GM23338 (cell line): ENCODE data around the gene E4F1. TPM values are rescaled to one million over a fixed set of nuclear protein-coding genes. Genes with fewer than 3 reads are reported as not detected.

ENCODE experiments used
- ATAC-seq: fragments of 200-7000 bp; cut with Tn5 transposase; 3 replicates; pipeline ENCODE4 v1.9.1; 2020
- DNase-seq: peaks from one replicate; pipeline ENCODE4 v3.0.0-alpha.2; 2015; ENCODE audit warnings: low spot score
- H2AFZ ChIP-seq: fragments of 200-600 bp; sonication (generic); 2 replicates; pipeline ENCODE4 v1.8.0; 2016; ENCODE audit warnings: antibody characterized with exemption, mild to moderate bottlenecking, moderate library complexity
- H3F3A ChIP-seq: fragments of 200-600 bp; sonication (generic); replicated peaks from 2 replicates; pipeline ENCODE4 v1.8.0; 2017; ENCODE audit warnings: antibody characterized with exemption, mixed run types, low read depth
- H3K27ac ChIP-seq: fragments of 200-600 bp; sonication (generic); 2 replicates; pipeline ENCODE4 v1.6.1; 2016; ENCODE audit warnings: low read depth
- H3K27me3 ChIP-seq: fragments of 200-600 bp; sonication (generic); 2 replicates; pipeline ENCODE4 v1.8.0; 2016; ENCODE audit warnings: mild to moderate bottlenecking, mixed run types, moderate library complexity; ENCODE audit not compliant: insufficient read depth
- H3K36me3 ChIP-seq: fragments of 200-600 bp; sonication (generic); 2 replicates; pipeline ENCODE4 v1.8.0; 2016; ENCODE audit warnings: mild to moderate bottlenecking; ENCODE audit not compliant: insufficient read depth
- H3K4me1 ChIP-seq: fragments of 200-600 bp; sonication (generic); 2 replicates; pipeline ENCODE4 v1.8.0; 2016; ENCODE audit warnings: mild to moderate bottlenecking, moderate library complexity; ENCODE audit not compliant: insufficient read depth
- H3K4me2 ChIP-seq: fragments of 200-600 bp; sonication (generic); 2 replicates; pipeline ENCODE4 v1.7.1; 2017; ENCODE audit warnings: mixed run types
- H3K4me3 ChIP-seq: fragments of 200-600 bp; sonication (generic); 2 replicates; pipeline ENCODE4 v1.6.1; 2016; ENCODE audit warnings: mixed run types
- H3K79me2 ChIP-seq: fragments of 200-600 bp; sonication (generic); replicated peaks from 2 replicates; pipeline ENCODE4 v1.8.0; 2017; ENCODE audit warnings: mild to moderate bottlenecking; ENCODE audit not compliant: insufficient read depth
- H3K9me2 ChIP-seq: fragments of 200-600 bp; sonication (generic); 2 replicates; pipeline ENCODE4 v1.8.0; 2017; ENCODE audit not compliant: insufficient read depth
- H4K20me1 ChIP-seq: fragments of 200-600 bp; sonication (generic); replicated peaks from 2 replicates; pipeline ENCODE4 v1.8.0; 2017; ENCODE audit warnings: mild to moderate bottlenecking; ENCODE audit not compliant: insufficient read depth
- H3K27ac Mint-ChIP-seq: 2 replicates; pipeline ENCODE4 v1.8.0; 2020; ENCODE audit warnings: inconsistent platforms, mild to moderate bottlenecking, moderate library complexity, mixed read lengths
- H3K27me3 Mint-ChIP-seq: 3 replicates; pipeline ENCODE4 v1.8.0; 2022; ENCODE audit warnings: low read depth, mild to moderate bottlenecking, moderate library complexity, mixed read lengths, inconsistent platforms; ENCODE audit not compliant: insufficient read depth, poor library complexity
- H3K36me3 Mint-ChIP-seq: 3 replicates; pipeline ENCODE4 v1.8.0; 2021; ENCODE audit warnings: low read depth, mild to moderate bottlenecking, inconsistent platforms, moderate library complexity, mixed read lengths
- H3K4me1 Mint-ChIP-seq: 3 replicates; pipeline ENCODE4 v1.8.0; 2020; ENCODE audit warnings: mild to moderate bottlenecking, inconsistent platforms, mixed read lengths
- H3K4me3 Mint-ChIP-seq: 3 replicates; pipeline ENCODE4 v1.8.0; 2021; ENCODE audit warnings: moderate library complexity, mild to moderate bottlenecking, inconsistent platforms, mixed read lengths
- H3K9me3 Mint-ChIP-seq: 3 replicates; pipeline ENCODE4 v1.8.0; 2020; ENCODE audit warnings: moderate library complexity, mild to moderate bottlenecking, inconsistent platforms, mixed read lengths
- CREB1 ChIP-seq: fragments of 250-450 bp; sonication (Bioruptor Pico); IDR thresholded peaks from 2 replicates; pipeline ENCODE4 v1.5.0; 2020; ENCODE audit warnings: low read depth, mild to moderate bottlenecking, moderate library complexity
- EZH2 ChIP-seq: fragments of 200-600 bp; sonication (generic); IDR thresholded peaks from one replicate; pipeline ENCODE4 v1.8.0; 2017; ENCODE audit warnings: antibody characterized with exemption, mild to moderate bottlenecking, low read depth; ENCODE audit not compliant: unreplicated experiment
- EZH2phosphoT487 ChIP-seq: fragments of 200-600 bp; sonication (generic); IDR thresholded peaks from one replicate; pipeline ENCODE4 v1.8.1; 2018; ENCODE audit warnings: antibody characterized with exemption; ENCODE audit not compliant: unreplicated experiment
- JUNB ChIP-seq: IDR thresholded peaks from one replicate; pipeline ENCODE4 v1.6.1; 2016; ENCODE audit warnings: antibody characterized with exemption; ENCODE audit not compliant: unreplicated experiment
- POLR2AphosphoS5 ChIP-seq: IDR thresholded peaks from 2 replicates; pipeline ENCODE4 v1.6.1; 2016; ENCODE audit warnings: antibody characterized with exemption, low read depth
- REST ChIP-seq: IDR thresholded peaks from one replicate; pipeline ENCODE4 v1.6.1; 2018; ENCODE audit warnings: antibody characterized with exemption; ENCODE audit not compliant: unreplicated experiment
- polyA plus RNA-seq: library from polyadenylated mRNA; unstranded; fragments of >200 nt; fragmentation: Nextera tagmentation; extraction: Ambion mirVana; gene quantifications from 2 replicates; pipeline ENCODE4 v1.2.1, GENCODE V29; 2016
- total RNA-seq: library from RNA; depleted of rRNA; stranded (reverse); fragments of >200 nt; shearing (Covaris generic); gene quantifications from 2 replicates; pipeline ENCODE4 v1.2.3, GENCODE V29; 2014

The E4F1 gene
- total and polyA plus RNA-seq, 2 experiments from 2014 or later = 22.6 to 45.5 TPM

DNA sequence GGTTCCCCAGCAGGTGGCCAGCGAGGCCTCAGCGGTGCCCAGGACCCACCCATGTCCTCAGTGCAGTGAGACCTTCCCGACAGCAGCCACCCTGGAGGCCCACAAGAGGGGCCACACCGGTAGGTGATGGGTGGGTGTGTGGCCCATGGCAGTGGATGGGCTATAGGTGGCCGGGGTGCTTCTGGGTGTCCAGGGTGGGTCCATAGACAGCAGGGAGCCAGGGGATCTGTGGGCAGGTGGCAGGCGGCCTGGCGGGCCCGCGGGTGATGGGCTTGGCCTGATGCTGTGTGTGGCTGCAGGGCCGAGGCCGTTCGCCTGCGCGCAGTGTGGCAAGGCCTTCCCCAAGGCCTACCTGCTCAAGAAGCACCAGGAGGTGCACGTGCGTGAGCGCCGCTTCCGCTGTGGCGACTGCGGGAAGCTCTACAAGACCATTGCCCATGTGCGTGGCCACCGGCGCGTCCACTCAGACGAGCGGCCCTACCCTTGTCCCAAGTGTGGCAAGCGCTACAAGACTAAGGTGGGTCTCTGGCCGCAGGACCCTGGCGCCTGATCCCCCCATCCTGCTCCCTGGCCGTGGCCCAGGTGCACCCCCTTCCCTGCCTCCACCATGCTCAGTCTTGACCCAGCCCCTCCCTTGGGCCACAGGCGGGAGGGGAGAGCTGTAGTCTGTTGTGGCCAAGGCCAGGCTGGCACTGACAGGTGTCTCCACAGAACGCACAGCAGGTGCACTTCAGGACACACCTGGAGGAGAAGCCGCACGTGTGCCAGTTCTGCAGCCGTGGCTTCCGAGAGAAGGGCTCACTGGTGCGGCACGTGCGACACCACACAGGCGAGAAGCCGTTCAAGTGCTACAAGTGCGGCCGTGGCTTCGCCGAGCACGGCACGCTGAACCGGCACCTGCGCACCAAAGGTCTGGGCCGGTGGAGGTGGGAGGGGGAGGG is 10.8 kb downstream of the E4F1 start:
- Histone ChIP-seq H3K79me2 (no peaks in the 10 kb centered on the region), H2AFZ (no peak overlapping the region), H3K36me3 (0 out of 2 replicates have a peak, but pooled peaks cover 5% of the 10 kb centered on the region), H3K4me1 (no peaks in the 10 kb centered on the region), H3K27ac (no peak overlapping the region), H3F3A (no peaks in the 10 kb centered on the region; the same call in 1 of the 2 replicates), H4K20me1 (no peaks in the 10 kb centered on the region; the same call in 1 of the 2 replicates), H3K27me3 (peaks cover 18% of the 10 kb centered on the region), H3K9me2 (no peaks in the 10 kb centered on the region), H3K4me2 (no peak overlapping the region), H3K4me3 (no peak overlapping the region)
- no peak for TF ChIP-seq CREB1 (CRISPR knock-in tag)
- no peak for TF ChIP-seq EZH2phosphoT487
- no peak for TF ChIP-seq EZH2
- no peak for TF ChIP-seq JUNB
- no peaks in the 10 kb centered on the region for H3K9me3 Mint-ChIP-seq
- no peak for DNase-seq
- peaks cover 9% of the 10 kb centered on the region; the same call in 2 of the 3 replicates for H3K36me3 Mint-ChIP-seq
- ATAC-seq = no peak
- no peak overlapping the region for H3K4me3 Mint-ChIP-seq
- no peaks in the 10 kb centered on the region for H3K4me1 Mint-ChIP-seq
- peaks cover 25% of the 10 kb centered on the region for H3K27me3 Mint-ChIP-seq
- no peak overlapping the region for H3K27ac Mint-ChIP-seq

- no peak overlapping the region for H2AFZ ChIP-seq
- Mint-ChIP-seq H3K4me3 (no peak overlapping the region), H3K27me3 (peaks cover 25% of the 10 kb centered on the region), H3K36me3 (peaks cover 10% of the 10 kb centered on the region; the same call in 2 of the 3 replicates), H3K4me1 (no peaks in the 10 kb centered on the region), H3K27ac (no peak overlapping the region), H3K9me3 (no peaks in the 10 kb centered on the region)
- H3F3A ChIP-seq = no peaks in the 10 kb centered on the region; the same call in 1 of the 2 replicates
- H3K9me2 ChIP-seq = no peaks in the 10 kb centered on the region
- peaks cover 18% of the 10 kb centered on the region for H3K27me3 ChIP-seq
- ATAC-seq (no peak), DNase-seq (no peak)
- 0 out of 2 replicates have a peak, but pooled peaks cover 5% of the 10 kb centered on the region for H3K36me3 ChIP-seq
- no peak overlapping the region for H3K27ac ChIP-seq
- H3K79me2 ChIP-seq = no peaks in the 10 kb centered on the region
- H4K20me1 ChIP-seq = no peaks in the 10 kb centered on the region; the same call in 1 of the 2 replicates
- no peak overlapping the region for H3K4me3 ChIP-seq
- H3K4me2 ChIP-seq = no peak overlapping the region
- H3K4me1 ChIP-seq = no peaks in the 10 kb centered on the region
- TF ChIP-seq CREB1 (CRISPR knock-in tag) = no peak
- TF ChIP-seq REST = no peak
- no peak for TF ChIP-seq POLR2AphosphoS5
- no peak for TF ChIP-seq EZH2
Observed at GRCh38 chr16:2234813-2235170, 11.4 kb downstream of the E4F1 start.
